SU-DHL-6 (cell line): Measurements from ENCODE around the gene RPS6KB2.

Experiments used
- H2AFZ ChIP-seq: fragments of 200-600 bp; sonication (generic); 2 replicates; pipeline ENCODE4 v1.6.1; 2014; ENCODE audit warnings: low read depth, mild to moderate bottlenecking, moderate library complexity, mixed read lengths, antibody characterized with exemption, low read length; ENCODE audit not compliant: severe bottlenecking
- H3F3A ChIP-seq: fragments of 200-600 bp; shearing (Covaris generic); 2 replicates; pipeline ENCODE4 v1.6.0; 2016; ENCODE audit warnings: antibody characterized with exemption, mild to moderate bottlenecking; ENCODE audit not compliant: insufficient read depth
- H3K27ac ChIP-seq: fragments of 200-600 bp; sonication (generic); 2 replicates; pipeline ENCODE4 v1.5.1; 2016; ENCODE audit warnings: low read depth, mild to moderate bottlenecking, low read length, moderate library complexity, mixed read lengths
- H3K27me3 ChIP-seq: fragments of 200-600 bp; sonication (generic), shearing (Covaris generic); 2 replicates; pipeline ENCODE4 v1.6.0; 2014; ENCODE audit warnings: mild to moderate bottlenecking, low read length
- H3K36me3 ChIP-seq: fragments of 200-600 bp; sonication (generic); 2 replicates; pipeline ENCODE4 v1.6.1; 2014; ENCODE audit warnings: mild to moderate bottlenecking, low read length, mixed read lengths
- H3K4me2 ChIP-seq: fragments of 300-600, 200-600 bp; shearing (Covaris generic), sonication (generic); 2 replicates; pipeline ENCODE4 v1.6.0; 2014; ENCODE audit warnings: low read length, low read depth, mild to moderate bottlenecking; ENCODE audit not compliant: poor library complexity, severe bottlenecking
- H3K4me3 ChIP-seq: fragments of 200-600 bp; sonication (generic); 2 replicates; pipeline ENCODE4 v1.5.1; 2014; ENCODE audit warnings: antibody characterized with exemption, low read length, mild to moderate bottlenecking, mixed read lengths; ENCODE audit not compliant: insufficient read depth, poor library complexity, severe bottlenecking
- H3K79me2 ChIP-seq: fragments of 200-600 bp; sonication (generic); 2 replicates; pipeline ENCODE4 v1.6.1; 2014; ENCODE audit warnings: mild to moderate bottlenecking, low read length, moderate library complexity; ENCODE audit not compliant: insufficient read depth
- H3K9ac ChIP-seq: fragments of 200-600 bp; sonication (generic); 2 replicates; pipeline ENCODE4 v1.7.0; 2014; ENCODE audit warnings: mild to moderate bottlenecking, low read length
- H3K9me2 ChIP-seq: fragments of 200-600 bp; sonication (generic); replicated peaks from 2 replicates; pipeline ENCODE4 v1.6.1; 2014; ENCODE audit warnings: low read length; ENCODE audit not compliant: insufficient read depth
- H3K9me3 ChIP-seq: fragments of 200-600 bp; sonication (generic); 2 replicates; pipeline ENCODE4 v1.6.1; 2014; ENCODE audit warnings: low read length, mixed read lengths; ENCODE audit not compliant: insufficient read depth
- H4K20me1 ChIP-seq: fragments of 200-600 bp; sonication (generic); 2 replicates; pipeline ENCODE4 v1.6.1; 2014; ENCODE audit warnings: low read depth, mild to moderate bottlenecking, antibody characterized with exemption, low read length, moderate library complexity, mixed read lengths
- EZH2phosphoT487 ChIP-seq: fragments of 200-600 bp; sonication (generic), shearing (Covaris generic); conservative IDR thresholded peaks from 2 replicates; pipeline ENCODE4 v1.6.1; 2018; ENCODE audit warnings: mild to moderate bottlenecking, antibody characterized with exemption, low read length, moderate library complexity, mixed read lengths
- TF ChIP-seq, protein P1 (sequence below): fragments of 200-600 bp; sonication (generic); IDR thresholded peaks from one replicate; pipeline ENCODE4 v1.5.1; 2017; ENCODE audit warnings: antibody characterized with exemption, mild to moderate bottlenecking, low read length, moderate library complexity; ENCODE audit not compliant: insufficient read depth, poor library complexity, severe bottlenecking

Gene RPS6KB2

DNA sequence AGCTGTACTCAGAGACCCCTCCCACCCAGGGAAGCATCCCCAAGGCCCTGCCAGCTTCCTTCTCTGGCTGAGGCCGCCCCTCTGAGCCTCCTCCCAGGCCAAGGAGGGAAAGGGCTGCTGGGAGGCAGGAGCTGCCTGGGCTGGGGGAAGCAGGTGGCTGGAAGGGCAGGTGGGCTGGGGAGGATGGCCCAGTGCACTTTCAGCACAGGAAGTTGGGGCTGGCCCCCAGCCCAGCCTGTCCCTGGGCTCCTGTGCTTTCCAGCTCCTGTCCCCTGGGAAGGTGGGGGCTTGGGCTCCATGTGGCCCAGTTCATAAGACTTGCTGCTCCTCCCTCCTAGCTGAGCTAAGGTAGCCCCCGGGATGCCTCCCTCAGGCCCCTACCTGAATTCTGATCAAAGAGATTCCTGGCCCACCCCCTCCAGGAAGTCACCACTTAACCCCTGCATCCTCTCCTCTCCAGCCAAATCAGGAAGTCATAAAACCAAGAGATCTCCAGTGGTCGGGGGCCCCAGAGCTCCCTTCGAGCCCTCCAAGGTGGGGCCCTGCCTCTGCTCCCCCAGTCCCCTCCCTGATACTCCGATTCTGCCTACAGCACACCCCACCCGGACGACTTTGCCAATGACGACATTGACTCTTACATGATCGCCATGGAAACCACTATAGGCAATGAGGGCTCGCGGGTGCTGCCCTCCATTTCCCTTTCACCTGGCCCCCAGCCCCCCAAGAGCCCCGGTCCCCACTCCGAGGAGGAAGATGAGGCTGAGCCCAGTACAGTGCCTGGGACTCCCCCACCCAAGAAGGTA lies 31.5 kb upstream of the RPS6KB2 start:
- no peak overlapping the region for H3K27ac ChIP-seq
- TF ChIP-seq, protein P1, sequence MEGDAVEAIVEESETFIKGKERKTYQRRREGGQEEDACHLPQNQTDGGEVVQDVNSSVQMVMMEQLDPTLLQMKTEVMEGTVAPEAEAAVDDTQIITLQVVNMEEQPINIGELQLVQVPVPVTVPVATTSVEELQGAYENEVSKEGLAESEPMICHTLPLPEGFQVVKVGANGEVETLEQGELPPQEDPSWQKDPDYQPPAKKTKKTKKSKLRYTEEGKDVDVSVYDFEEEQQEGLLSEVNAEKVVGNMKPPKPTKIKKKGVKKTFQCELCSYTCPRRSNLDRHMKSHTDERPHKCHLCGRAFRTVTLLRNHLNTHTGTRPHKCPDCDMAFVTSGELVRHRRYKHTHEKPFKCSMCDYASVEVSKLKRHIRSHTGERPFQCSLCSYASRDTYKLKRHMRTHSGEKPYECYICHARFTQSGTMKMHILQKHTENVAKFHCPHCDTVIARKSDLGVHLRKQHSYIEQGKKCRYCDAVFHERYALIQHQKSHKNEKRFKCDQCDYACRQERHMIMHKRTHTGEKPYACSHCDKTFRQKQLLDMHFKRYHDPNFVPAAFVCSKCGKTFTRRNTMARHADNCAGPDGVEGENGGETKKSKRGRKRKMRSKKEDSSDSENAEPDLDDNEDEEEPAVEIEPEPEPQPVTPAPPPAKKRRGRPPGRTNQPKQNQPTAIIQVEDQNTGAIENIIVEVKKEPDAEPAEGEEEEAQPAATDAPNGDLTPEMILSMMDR, result no peak
- no peak for TF ChIP-seq EZH2phosphoT487
- no peak overlapping the region for H2AFZ ChIP-seq
- peaks cover 25% of the 10 kb centered on the region for H3K79me2 ChIP-seq
- no peak overlapping the region for H3K4me3 ChIP-seq
- H4K20me1 ChIP-seq, result no peaks in the 10 kb centered on the region
- H3K4me2 ChIP-seq, result no peak overlapping the region
- peaks cover 6% of the 10 kb centered on the region; the same call in 1 of the 2 replicates for H3F3A ChIP-seq
- no peaks in the 10 kb centered on the region for H3K36me3 ChIP-seq
- H3K9ac ChIP-seq, result no peak overlapping the region
- H3K9me3 ChIP-seq, result no peaks in the 10 kb centered on the region
- H3K27me3 ChIP-seq, result no peaks in the 10 kb centered on the region
- H3K9me2 ChIP-seq, result no peaks in the 10 kb centered on the region

GRCh38 chr11:67397536-67397935 lies 30.8 kb upstream of the RPS6KB2 start:
- TF ChIP-seq, protein P1, result no peak
- H3F3A ChIP-seq, result peaks cover 6% of the 10 kb centered on the region; the same call in 1 of the 2 replicates
- H4K20me1 ChIP-seq, result no peaks in the 10 kb centered on the region
- no peak overlapping the region for H3K9ac ChIP-seq
- H3K4me2 ChIP-seq, result no peak overlapping the region
- H3K27ac ChIP-seq, result no peak overlapping the region
- no peak overlapping the region for H3K4me3 ChIP-seq
- H3K9me3 ChIP-seq, result no peaks in the 10 kb centered on the region
- H2AFZ ChIP-seq, result no peak overlapping the region
- no peaks in the 10 kb centered on the region for H3K9me2 ChIP-seq
- peaks cover 17% of the 10 kb centered on the region for H3K79me2 ChIP-seq
- H3K27me3 ChIP-seq, result no peaks in the 10 kb centered on the region
- H3K36me3 ChIP-seq, result no peaks in the 10 kb centered on the region

DNA sequence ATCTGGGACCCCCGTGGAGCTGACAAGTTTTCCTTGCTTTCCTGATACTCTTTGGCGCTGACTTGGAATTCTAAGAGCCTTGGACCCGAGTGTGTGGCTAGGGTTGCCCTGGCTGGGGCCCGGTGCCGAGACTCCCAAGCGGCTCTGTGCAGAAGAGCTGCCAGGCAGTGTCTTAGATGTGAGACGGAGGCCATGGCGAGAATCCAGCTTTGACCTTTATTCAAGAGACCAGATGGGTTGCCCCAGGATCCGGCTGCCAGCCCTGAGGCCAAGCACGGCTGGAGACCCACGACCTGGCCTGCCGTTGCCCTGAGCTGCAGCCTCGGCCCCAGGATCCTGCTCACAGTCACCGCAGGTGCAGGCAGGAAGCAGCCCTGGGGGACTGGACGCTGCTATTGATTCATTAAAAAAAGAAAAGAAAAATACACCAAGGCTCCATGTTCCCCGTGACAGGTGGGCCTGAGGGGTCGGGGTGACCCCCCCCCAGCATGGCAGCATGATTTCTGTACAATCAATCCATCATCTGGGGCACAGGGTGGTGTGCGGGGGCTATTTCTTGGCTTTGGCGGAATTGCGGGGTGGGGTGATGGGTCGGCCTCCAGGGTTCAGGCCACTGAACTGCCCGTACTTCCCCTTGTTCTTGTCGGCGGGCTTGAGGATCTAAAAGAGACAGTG lies 30.2 kb upstream of the RPS6KB2 start:
- Histone ChIP-seq H3K27me3 (no peaks in the 10 kb centered on the region), H3K36me3 (no peaks in the 10 kb centered on the region), H3K9me2 (no peaks in the 10 kb centered on the region), H3K4me3 (no peak overlapping the region), H3K27ac (no peak overlapping the region), H2AFZ (no peak overlapping the region), H4K20me1 (no peaks in the 10 kb centered on the region), H3K9me3 (no peaks in the 10 kb centered on the region), H3K79me2 (peaks cover 15% of the 10 kb centered on the region), H3K9ac (no peak overlapping the region), H3K4me2 (no peak overlapping the region), H3F3A (peaks cover 8% of the 10 kb centered on the region)
- TF ChIP-seq, protein P1, result no peak
- TF ChIP-seq EZH2phosphoT487, result no peak
